NCI-H1930 (cell line): ENCODE measurements around the gene ZXDC.

Experiments
- DNase-seq, 2 experiments: peaks; one replicate each; lab custom pipeline; 2025; lab: John Stamatoyannopoulos, UW

ZXDC gene

GRCh38 chr3:126415661-126416591 lies 59.8 kb downstream of the ZXDC start:
- no peak for DNase-seq

DNA sequence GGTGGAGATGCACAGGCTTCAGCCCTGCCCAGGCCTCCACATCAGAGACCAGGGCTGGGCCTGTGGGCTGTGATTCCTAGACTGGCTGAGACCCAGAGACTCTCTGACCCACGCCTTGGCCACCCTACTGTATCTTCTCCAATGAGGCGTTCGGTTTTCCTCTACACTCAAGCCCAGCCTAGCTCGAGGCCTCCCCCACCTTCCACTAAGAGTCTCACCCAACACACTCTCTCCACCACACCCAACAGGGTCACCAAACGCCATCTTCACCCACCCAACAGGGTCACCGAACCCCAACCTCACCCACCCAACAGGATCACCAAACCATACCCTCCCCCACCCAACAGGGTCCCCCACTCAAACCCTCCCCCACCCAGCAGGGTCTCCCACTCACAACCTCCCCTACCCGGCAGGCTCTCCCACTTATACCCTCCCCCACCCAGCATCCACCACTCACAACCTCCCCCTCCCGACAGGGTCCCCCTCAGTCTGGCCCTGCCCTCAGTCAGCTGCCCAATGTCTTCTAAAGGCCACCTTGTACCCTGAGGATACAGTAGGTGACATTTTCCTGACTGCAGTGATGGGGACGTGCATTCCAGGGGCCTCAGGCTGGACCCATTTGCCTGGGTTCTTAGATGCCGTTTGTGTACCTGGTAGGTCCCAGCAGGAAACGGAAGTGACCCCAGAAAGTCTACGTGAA lies 60.6 kb downstream of the ZXDC start:
- DNase-seq: no peak

DNA sequence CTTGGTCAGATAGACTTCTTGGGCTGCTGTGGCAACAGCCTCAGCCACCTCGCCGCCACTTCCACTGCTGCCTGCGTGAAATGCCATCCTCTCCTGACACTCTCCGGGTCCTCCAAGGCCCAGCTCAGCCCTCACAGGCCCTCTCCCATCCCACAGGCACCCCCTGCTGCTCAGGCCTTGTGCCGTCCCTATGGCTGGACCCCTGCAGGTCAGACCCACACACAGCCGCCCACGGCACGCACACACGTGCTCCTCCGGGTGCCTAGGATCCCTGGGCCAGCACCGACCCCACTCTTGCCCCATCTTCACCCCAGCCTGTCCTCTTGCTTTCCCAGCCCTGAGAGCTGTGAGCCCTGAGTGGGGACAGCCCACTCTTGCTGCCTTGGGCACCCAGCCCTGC lies 61.3 kb downstream of the ZXDC start:
- DNase-seq: no peak

DNA sequence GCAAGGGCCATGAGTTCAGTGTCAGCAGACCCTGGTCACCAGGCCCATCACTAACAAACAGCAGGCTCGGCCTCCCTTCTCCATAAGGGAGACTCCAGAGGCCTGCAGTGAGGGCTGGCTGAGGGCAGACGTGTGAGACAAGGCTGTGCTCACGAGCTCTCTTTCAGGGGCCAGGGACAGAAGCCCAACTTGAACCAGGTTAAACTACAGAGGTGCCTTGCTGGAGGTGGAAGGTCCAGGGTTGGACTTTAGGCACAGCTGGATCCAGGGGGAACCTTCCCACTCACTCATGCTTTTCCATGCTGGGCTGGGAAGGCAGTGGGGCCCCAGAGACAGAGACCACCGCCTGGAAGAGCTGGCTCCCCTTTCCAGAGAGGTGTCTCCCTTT lies 62.0 kb downstream of the ZXDC start:
- DNase-seq: no peak

- DNase-seq: no peak
Observed at GRCh38 chr3:126412841-126413692, 62.6 kb downstream of the ZXDC start.

GRCh38 chr3:126408099-126408498 lies 67.6 kb downstream of the ZXDC start:
- DNase-seq: no peak

GRCh38 chr3:126407412-126408044 lies 68.2 kb downstream of the ZXDC start:
- DNase-seq: no peak

DNA sequence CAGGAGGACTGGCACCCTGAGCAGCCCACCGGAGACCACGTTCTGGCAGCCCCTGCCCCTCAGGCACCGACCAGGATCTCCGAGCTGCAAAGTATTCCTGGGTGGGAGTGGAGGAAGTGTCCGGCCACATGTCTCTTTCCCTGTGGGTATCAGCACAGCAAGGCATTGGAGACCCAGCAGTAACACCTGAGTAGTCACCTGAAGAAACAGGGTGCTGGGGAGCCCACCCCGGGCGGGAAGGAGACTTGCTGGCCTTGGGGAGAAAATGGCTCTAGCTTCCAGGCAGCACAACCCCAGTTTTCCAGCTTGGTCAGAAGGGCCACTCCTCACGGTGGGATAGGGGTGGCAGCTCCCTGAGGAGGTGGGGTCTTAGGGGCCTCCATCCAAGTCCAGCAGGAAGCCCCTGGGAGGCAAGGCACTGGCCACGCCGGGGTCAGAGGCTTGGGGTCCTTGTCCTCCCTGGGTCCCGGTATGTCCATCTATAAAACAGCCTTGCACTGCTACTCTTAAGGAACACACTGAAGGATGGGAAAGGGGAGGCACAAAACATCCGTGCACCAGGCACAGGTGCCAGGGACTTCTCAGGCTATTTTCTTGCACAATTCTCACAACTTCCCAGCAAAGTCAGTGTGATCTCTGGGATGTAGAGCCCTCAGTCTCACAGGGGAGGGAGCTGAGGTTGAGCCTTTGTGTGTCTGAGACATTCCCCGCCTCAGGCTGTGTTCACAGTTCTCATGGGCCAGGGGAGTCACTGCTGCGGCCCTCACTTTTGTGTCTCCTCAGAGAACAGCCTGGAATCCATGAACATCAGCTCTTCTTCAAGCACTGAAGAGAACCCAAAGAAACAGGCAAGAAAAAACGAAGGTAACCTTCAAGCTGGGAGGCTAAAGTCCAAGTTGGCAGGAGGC lies 69.0 kb downstream of the ZXDC start:
- no peak for DNase-seq

- no peak for DNase-seq
Observed at GRCh38 chr3:126402666-126403302, 72.9 kb downstream of the ZXDC start.

- DNase-seq: no peak
Observed at GRCh38 chr3:126402178-126402577, 73.5 kb downstream of the ZXDC start.

- no peak for DNase-seq
Observed at GRCh38 chr3:126401611-126402160, 74.0 kb downstream of the ZXDC start.

DNA sequence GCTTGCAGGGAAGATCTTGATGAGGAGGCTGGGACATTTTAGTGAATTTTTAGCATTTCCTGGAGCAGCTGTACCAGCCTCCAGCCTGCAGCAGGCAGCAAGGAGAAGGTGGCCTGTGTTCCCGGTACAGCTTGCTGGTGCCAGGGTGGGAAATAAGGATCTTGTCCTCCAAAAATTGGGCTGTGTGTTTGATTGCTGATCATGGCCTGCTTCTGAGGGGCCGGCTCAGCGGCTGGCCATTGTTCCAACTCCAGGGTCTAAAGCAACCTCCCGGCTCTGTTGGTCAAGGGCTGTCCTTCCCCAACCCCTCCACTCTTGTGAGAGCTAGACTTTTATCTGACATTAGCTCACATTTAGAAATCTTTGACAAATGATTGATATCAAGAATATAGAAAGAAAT lies 75.9 kb downstream of the ZXDC start:
- DNase-seq: no peak

- DNase-seq: no peak
Observed at GRCh38 chr3:126399351-126399735, 76.3 kb downstream of the ZXDC start.

DNA sequence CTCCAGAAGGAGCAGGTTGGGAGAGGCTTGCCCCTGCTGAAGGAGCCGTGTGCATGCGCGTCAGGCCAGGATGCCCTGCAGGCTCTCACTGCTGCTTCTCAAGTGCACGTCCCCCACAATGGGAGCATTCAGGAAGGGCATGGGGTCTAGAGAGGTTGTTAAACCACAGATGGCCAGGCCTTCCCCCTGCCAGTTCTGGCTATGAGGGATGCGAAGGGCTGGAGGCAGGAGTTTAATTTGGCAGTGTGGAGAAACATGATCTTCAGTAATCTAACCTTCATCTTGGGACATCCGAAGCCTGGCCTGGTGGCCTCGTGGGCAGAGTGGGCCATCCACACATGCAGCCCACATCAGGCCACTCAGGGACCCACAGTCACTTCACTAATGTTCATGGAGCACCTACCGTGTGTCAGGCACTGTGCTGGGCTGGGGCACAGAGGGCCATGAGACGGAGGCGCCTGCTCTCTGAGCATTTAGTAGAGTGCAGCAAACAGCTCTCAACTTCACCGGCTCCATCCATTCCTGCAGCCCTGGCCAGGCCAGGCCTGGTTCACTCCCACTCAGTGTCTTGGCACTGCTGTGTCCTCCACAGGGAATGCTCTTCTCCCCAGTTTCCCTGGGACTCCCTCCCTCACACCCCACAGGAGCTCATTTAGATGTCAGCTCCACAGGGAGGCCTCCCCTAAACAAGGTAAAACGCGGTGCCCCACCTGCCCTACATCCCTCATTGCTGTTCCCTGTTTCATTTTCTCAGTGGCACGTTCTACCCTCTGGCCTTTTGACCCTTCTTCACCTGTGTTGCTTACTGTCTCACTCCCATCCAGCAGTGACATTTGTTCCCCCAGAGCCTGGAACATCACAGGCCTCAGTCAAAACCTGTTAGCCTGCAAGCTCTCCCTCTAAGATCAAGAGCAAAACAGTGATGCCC lies 77.0 kb downstream of the ZXDC start:
- DNase-seq: no peak

- DNase-seq: no peak
Observed at GRCh38 chr3:126397610-126398422, 77.9 kb downstream of the ZXDC start.

DNA sequence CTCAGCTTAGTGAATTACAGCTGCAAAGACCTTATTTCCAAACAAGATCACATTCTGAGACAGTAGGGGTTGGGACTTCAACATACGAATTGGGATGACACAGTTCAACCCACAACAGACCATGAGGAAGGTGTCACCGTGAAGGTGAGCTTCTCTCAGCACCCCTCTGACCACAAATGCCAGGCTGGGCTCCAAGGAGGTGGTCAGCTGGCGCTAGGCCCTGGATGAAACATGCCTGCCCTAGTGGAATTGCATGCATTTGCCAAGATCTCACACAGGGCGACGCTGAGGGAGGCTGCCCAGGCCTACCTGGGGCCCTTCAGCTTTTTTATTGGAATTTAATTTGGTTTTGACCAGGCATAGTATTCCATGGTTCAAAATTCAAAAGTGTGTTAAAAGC lies 79.2 kb downstream of the ZXDC start:
- no peak for DNase-seq

DNA sequence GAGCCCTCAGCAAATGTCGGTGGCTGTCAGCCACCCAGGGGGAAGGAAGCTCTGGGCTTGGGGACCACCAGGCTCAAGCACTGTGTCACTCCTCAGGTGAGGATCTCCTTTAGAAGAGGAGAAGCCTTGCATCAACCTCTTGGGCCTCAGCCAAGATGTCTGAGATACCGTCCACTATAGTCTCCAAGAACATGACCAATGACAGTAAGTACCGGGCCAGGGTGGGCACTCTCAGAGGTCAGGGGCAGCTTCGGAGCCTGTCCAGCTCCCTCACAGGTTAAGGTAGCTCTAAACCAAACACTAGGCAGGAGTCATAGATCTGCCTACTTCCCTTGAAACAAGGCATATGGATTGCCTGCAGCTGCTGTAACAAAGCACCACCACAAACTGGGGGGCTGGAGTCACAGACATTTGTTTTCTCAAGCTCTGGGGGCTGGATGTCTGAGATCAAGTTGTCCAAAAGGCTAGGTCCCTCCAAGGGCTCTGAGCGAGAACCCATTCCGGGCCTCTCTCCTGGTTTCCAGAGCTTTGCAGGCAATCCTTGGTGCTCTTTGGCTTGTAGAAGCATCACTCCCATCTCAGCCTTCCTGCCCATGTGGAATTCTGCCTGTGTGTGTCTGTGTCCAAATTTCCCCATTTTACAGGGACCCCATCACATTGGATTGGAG lies 79.7 kb downstream of the ZXDC start:
- DNase-seq: no peak

DNA sequence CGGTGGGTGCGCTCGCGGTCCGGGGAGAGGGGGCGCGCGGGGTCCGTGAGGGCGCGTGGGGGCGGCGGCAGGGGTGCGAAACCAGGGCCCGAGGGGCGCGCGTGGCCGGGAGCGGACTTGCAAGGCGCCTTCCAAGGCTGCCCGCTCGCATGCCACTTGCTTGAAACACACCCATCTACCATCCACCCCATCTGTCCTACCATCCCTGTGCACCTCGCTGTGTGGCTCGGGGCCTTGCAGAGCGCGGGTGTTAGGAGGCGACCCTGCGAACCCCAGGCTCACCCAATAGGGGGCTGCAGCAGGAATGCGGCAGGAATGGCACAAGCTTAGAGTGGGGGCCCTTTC lies 80.7 kb downstream of the ZXDC start:
- DNase-seq: no peak
